ENCODE data around the gene PHF1. TPM values are rescaled to one million over a fixed set of nuclear protein-coding genes. Genes with fewer than 3 reads are reported as not detected.

Gene PHF1
- total RNA-seq, 1 experiment from 2014 or later, result 68.3 TPM

- no peak overlapping the region for H3K27ac Mint-ChIP-seq (ENCODE audit: unreplicated experiment)
- no peak for DNase-seq
- BruUV-seq (replicated peaks), result no TSS peak
- no peaks in the 10 kb centered on the region for H3K27me3 Mint-ChIP-seq (ENCODE audit: unreplicated experiment)
- TF ChIP-seq, protein P1, sequence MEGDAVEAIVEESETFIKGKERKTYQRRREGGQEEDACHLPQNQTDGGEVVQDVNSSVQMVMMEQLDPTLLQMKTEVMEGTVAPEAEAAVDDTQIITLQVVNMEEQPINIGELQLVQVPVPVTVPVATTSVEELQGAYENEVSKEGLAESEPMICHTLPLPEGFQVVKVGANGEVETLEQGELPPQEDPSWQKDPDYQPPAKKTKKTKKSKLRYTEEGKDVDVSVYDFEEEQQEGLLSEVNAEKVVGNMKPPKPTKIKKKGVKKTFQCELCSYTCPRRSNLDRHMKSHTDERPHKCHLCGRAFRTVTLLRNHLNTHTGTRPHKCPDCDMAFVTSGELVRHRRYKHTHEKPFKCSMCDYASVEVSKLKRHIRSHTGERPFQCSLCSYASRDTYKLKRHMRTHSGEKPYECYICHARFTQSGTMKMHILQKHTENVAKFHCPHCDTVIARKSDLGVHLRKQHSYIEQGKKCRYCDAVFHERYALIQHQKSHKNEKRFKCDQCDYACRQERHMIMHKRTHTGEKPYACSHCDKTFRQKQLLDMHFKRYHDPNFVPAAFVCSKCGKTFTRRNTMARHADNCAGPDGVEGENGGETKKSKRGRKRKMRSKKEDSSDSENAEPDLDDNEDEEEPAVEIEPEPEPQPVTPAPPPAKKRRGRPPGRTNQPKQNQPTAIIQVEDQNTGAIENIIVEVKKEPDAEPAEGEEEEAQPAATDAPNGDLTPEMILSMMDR (IDR thresholded peaks at IDR 0.05; ENCODE audit: unreplicated experiment), result no peak
- intact Hi-C loops (cut with micrococcal nuclease; ENCODE audit: unreplicated experiment), result no loop called here
- H3K4me1 Mint-ChIP-seq (ENCODE audit: low read depth, unreplicated experiment), result no peaks in the 10 kb centered on the region
- no peak overlapping the region for H3K4me3 Mint-ChIP-seq (ENCODE audit: low read depth, unreplicated experiment)
- H3K9me3 Mint-ChIP-seq (ENCODE audit: low read depth, unreplicated experiment), result no peaks in the 10 kb centered on the region
- CTCF ChIA-PET, result interaction anchor here (0.6 to 0.9 kb wide), 2 partner anchors 12 to 124 kb away, joined by 3 read pairs; no protein-coding TSS in a partner anchor
- H3K36me3 Mint-ChIP-seq (ENCODE audit: insufficient read depth, unreplicated experiment), result peaks cover 4% of the 10 kb centered on the region
Observed at GRCh38 chr6:33440649-33441309, 30.0 kb downstream of the PHF1 start.

DNA sequence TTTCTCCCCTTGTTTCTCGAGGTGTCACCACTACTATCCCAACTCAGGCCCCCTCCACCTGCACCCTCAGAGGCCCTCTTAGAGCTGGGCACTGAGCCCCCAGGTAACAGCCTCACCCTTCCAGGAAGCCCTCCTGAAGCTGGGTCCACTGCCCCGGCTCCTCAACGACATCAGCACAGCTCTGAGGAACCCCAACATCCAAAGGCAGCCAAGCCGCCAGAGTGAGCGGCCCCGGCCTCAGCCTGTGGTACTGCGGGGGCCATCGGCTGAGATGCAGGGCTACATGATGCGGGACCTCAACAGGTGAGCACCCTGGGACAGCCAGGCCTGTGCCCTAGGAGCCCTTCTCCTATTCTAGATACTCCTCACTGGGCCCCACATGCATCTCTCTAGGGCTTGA lies 30.6 kb downstream of the PHF1 start:
- TF ChIP-seq, protein P1 (IDR thresholded peaks at IDR 0.05; ENCODE audit: unreplicated experiment), result no peak
- H3K27me3 Mint-ChIP-seq (ENCODE audit: unreplicated experiment), result no peaks in the 10 kb centered on the region
- H3K36me3 Mint-ChIP-seq (ENCODE audit: insufficient read depth, unreplicated experiment), result no peaks in the 10 kb centered on the region
- CTCF ChIA-PET, result interaction anchor here (0.9 kb wide), 1 partner anchor 13 kb away, joined by 3 read pairs; no protein-coding TSS in a partner anchor
- H3K27ac Mint-ChIP-seq (ENCODE audit: unreplicated experiment), result no peak overlapping the region
- no peaks in the 10 kb centered on the region for H3K4me1 Mint-ChIP-seq (ENCODE audit: low read depth, unreplicated experiment)
- intact Hi-C loops (cut with micrococcal nuclease; ENCODE audit: unreplicated experiment), result no loop called here
- no peak overlapping the region for H3K4me3 Mint-ChIP-seq (ENCODE audit: low read depth, unreplicated experiment)
- DNase-seq, result no peak
- no peaks in the 10 kb centered on the region for H3K9me3 Mint-ChIP-seq (ENCODE audit: low read depth, unreplicated experiment)
- BruUV-seq (replicated peaks), result no TSS peak

DNA sequence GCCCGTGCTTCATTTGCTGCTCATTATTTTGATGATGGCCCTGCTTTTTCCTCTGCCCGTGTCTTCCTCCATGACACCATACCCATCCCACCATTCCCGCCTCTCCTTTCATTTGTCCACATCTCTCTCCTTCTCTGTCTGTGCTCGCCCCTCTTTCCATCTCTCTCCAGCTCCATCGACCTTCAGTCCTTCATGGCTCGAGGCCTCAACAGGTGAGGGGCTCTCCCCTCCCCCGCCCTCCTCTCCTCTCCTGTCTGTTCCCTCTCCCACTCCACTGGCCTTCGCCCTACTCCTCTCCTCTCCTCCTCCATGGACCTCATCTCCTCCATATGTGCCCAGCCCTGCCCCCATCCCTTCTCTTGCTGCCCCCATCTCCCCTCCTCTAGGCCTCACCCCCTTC lies 31.5 kb downstream of the PHF1 start:
- Mint-ChIP-seq H3K27me3 (ENCODE audit: unreplicated experiment) (no peaks in the 10 kb centered on the region), H3K4me3 (ENCODE audit: low read depth, unreplicated experiment) (no peak overlapping the region), H3K36me3 (ENCODE audit: insufficient read depth, unreplicated experiment) (no peaks in the 10 kb centered on the region), H3K9me3 (ENCODE audit: low read depth, unreplicated experiment) (no peaks in the 10 kb centered on the region), H3K27ac (ENCODE audit: unreplicated experiment) (no peak overlapping the region), H3K4me1 (ENCODE audit: low read depth, unreplicated experiment) (no peaks in the 10 kb centered on the region)
- CTCF ChIA-PET, result interaction anchor here (0.5 kb wide), 1 partner anchor 124 kb away, joined by 3 read pairs; no protein-coding TSS in a partner anchor
- no TSS peak for BruUV-seq (replicated peaks)
- intact Hi-C loops (cut with micrococcal nuclease; ENCODE audit: unreplicated experiment), result no loop called here
- no peak for DNase-seq
- TF ChIP-seq, protein P1 (IDR thresholded peaks at IDR 0.05; ENCODE audit: unreplicated experiment), result no peak

DNA sequence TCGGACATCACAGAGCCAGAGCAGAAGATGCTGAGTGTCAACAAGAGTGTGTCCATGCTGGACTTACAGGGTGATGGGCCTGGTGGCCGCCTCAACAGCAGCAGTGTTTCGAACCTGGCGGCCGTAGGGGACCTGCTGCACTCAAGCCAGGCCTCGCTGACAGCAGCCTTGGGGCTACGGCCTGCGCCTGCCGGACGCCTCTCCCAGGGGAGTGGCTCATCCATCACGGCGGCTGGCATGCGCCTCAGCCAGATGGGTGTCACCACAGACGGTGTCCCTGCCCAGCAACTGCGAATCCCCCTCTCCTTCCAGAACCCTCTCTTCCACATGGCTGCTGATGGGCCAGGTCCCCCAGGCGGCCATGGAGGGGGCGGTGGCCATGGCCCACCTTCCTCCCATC lies 32.2 kb downstream of the PHF1 start:
- TF ChIP-seq, protein P1 (IDR thresholded peaks at IDR 0.05; ENCODE audit: unreplicated experiment), result no peak
- no peak overlapping the region for H3K27ac Mint-ChIP-seq (ENCODE audit: unreplicated experiment)
- CTCF ChIA-PET, result no interaction called here

More for the DNA sequence above, 32.2 kb downstream of the PHF1 start:
- BruUV-seq (replicated peaks), result no TSS peak
- no peak for DNase-seq
- no peak overlapping the region for H3K4me3 Mint-ChIP-seq (ENCODE audit: low read depth, unreplicated experiment)
- no peaks in the 10 kb centered on the region for H3K4me1 Mint-ChIP-seq (ENCODE audit: low read depth, unreplicated experiment)
- H3K27me3 Mint-ChIP-seq (ENCODE audit: unreplicated experiment), result no peaks in the 10 kb centered on the region
- H3K36me3 Mint-ChIP-seq (ENCODE audit: insufficient read depth, unreplicated experiment), result no peaks in the 10 kb centered on the region
- H3K9me3 Mint-ChIP-seq (ENCODE audit: low read depth, unreplicated experiment), result no peaks in the 10 kb centered on the region
- intact Hi-C loops (cut with micrococcal nuclease; ENCODE audit: unreplicated experiment), result no loop called here
